Spleen (tissue), 11 donors: ENCODE measurements around the gene STK39. TPM values are rescaled to one million over a fixed set of nuclear protein-coding genes. Genes with fewer than 3 reads are reported as not detected.

ENCODE experiments used
- DNase-seq: peaks from one replicate; pipeline ENCODE4 v3.0.0-alpha.2; 2020
- H3K27ac ChIP-seq, 8 donors: fragments of 200-600 bp; sonication (generic) in 7 of 8; 1 replicate in 4 of 8; 2 replicates in 4 of 8; pipeline versions ENCODE4 v1.5.0 to v1.8.0; 2016 to 2021; ENCODE audit warnings: inconsistent platforms in 4 of 8, mild to moderate bottlenecking in 4 of 8, moderate library complexity in 1 of 8
- H3K27me3 ChIP-seq, 7 donors: fragments of 200-600 bp; sonication (generic) in 6 of 7; replicated peaks in 1 of 7; 1 replicate in 4 of 7; 2 replicates in 3 of 7; pipeline versions ENCODE4 v1.5.0 to v1.8.0; 2016 to 2021; ENCODE audit warnings: inconsistent platforms in 3 of 7, mild to moderate bottlenecking in 1 of 7
- H3K36me3 ChIP-seq, 6 donors: fragments of 200-600 bp; sonication (generic) in 5 of 6; 1 replicate in 4 of 6; 2 replicates in 2 of 6; pipeline versions ENCODE4 v1.5.0 to v1.8.0; 2016 to 2021; ENCODE audit warnings: inconsistent platforms in 2 of 6
- H3K4me1 ChIP-seq, 6 donors: fragments of 200-600 bp; sonication (generic) in 5 of 6; 1 replicate in 3 of 6; 2 replicates in 3 of 6; pipeline versions ENCODE4 v1.5.0 to v1.8.0; 2016 to 2021; ENCODE audit warnings: inconsistent platforms in 3 of 6
- H3K4me3 ChIP-seq, 8 donors: fragments of 200-600 bp; sonication (generic) in 7 of 8; 1 replicate in 4 of 8; 2 replicates in 4 of 8; pipeline versions ENCODE4 v1.5.0 to v1.8.0; 2016 to 2021; ENCODE audit warnings: inconsistent platforms in 4 of 8, mild to moderate bottlenecking in 4 of 8, moderate library complexity in 2 of 8
- H3K9me3 ChIP-seq, 8 donors: fragments of 200-600 bp; sonication (generic) in 7 of 8; 1 replicate in 4 of 8; 2 replicates in 4 of 8; pipeline versions ENCODE4 v1.5.0 to v1.8.0; 2016 to 2021; ENCODE audit warnings: inconsistent platforms in 4 of 8
- CTCF ChIP-seq, 11 experiments: fragments of 200-600 bp in 7 of 11; fragments of 450-650 bp in 4 of 11; sonication (generic) in 4 of 11; IDR thresholded peaks in 8 of 11; conservative IDR thresholded peaks in 3 of 11; 1 replicate in 7 of 11; 2 replicates in 4 of 11; pipeline versions ENCODE4 v1.4.0 to v1.8.0; 2016 to 2021; ENCODE audit warnings: antibody characterized with exemption in 11 of 11, inconsistent platforms in 4 of 11, mild to moderate bottlenecking in 1 of 11
- POLR2A ChIP-seq, 3 donors: fragments of 450-650 bp; IDR thresholded peaks; one replicate each; pipeline ENCODE4 v1.5.1; 2017; ENCODE audit warnings: antibody characterized with exemption in 3 of 3, mild to moderate bottlenecking in 1 of 3
- POLR2AphosphoS5 ChIP-seq, 3 donors: sonication (generic); formaldehyde crosslinking; IDR thresholded peaks; one replicate each; pipeline ENCODE4 v1.5.1; 2017; ENCODE audit warnings: antibody characterized with exemption in 3 of 3
- WGBS, 5 donors: extraction: QIAGEN DNeasy Blood & Tissue Kit in 3 of 5; methylation state at CpG; one replicate each; pipeline versions ENCODE4 v1.1.5 to v1.1.7; 2013 to 2018; 5-methylcytosine and 5-hydroxymethylcytosine counted together
- intact Hi-C: fragments of 100-400 bp; cut with DNase I; formaldehyde crosslinking; loops from one replicate; pipeline ENCODE4 v1.15.0; 2023; ENCODE audit warnings: low total_unique reads
- polyA plus RNA-seq, 3 donors: library from polyadenylated mRNA; stranded (reverse); fragments of 200-250 nt; gene quantifications; one replicate each; pipeline ENCODE4 v1.2.1, GENCODE V29; 2013
- total RNA-seq, 7 donors: library from RNA; depleted of rRNA in 3 of 7; stranded (reverse); fragments of >200 nt in 3 of 7; fragmentation: NEBNext Ultra II Directional in 4 of 7; extraction: Animal tissue kit (Norgen Biotek cat#: 25700) in 4 of 7; gene quantifications; one replicate each; pipeline versions ENCODE4 v1.1.0 to v1.2.1, GENCODE V29; 2016 to 2021
- donor health status: healthy with polysubstance abuse.
- donor health status: DM: no; HTN: no; CAD: no; lungs with moderate emphysema.
- donor health status: DM: no; HTN: no; CAD: no.
- donor health status: Bipolar disorder and iron deficiency.
- donor health status: healthy.
- donor health status: DM: no; HTN: no; CAD: no.
- donor health status: DM: yes; HTN: yes; CAD: no.

STK39 gene
- total and polyA plus RNA-seq, 10 donors, result 8.6 to 17.8 (median 11.0) TPM

GRCh38 chr2:167963899-167964649 is 283.3 kb downstream of the STK39 start:
- peaks cover 0 to 33% (median 0%) of the 10 kb centered on the region in 6 donors for H3K36me3 ChIP-seq
- H3K4me3 ChIP-seq, result no peak overlapping the region
- H3K27ac ChIP-seq, result no peak overlapping the region
- 96 to 97% (median 97%) methylated on average over 9 of the region's 9 CpGs for WGBS, 5 donors
- no peaks in the 10 kb centered on the region for H3K4me1 ChIP-seq
- no peak for DNase-seq
- no peaks in the 10 kb centered on the region for H3K9me3 ChIP-seq
- intact Hi-C loops, result loop anchor here (10.0 kb wide), 1 partner anchor 161 kb away; no protein-coding TSS in a partner anchor
- no peaks in the 10 kb centered on the region for H3K27me3 ChIP-seq
- TF ChIP-seq POLR2A (IDR thresholded peaks at IDR 0.05), result no peak
- TF ChIP-seq POLR2AphosphoS5 (IDR thresholded peaks at IDR 0.05), result no peak
- TF ChIP-seq CTCF (IDR thresholded peaks at IDR 0.05 in 8 of 11, conservative IDR thresholded peaks at IDR 0.05 in 3 of 11), result no peak

- WGBS, 5 donors, result 83 to 90% (median 85%) methylated on average over 10 of the region's 10 CpGs
- no peaks in the 10 kb centered on the region for H3K27me3 ChIP-seq
- DNase-seq, result no peak
- H3K9me3 ChIP-seq, result no peaks in the 10 kb centered on the region
- H3K36me3 ChIP-seq, result peaks cover 0 to 33% (median 0%) of the 10 kb centered on the region in 6 donors
- intact Hi-C loops, result loop anchor here (10.0 kb wide), 1 partner anchor 162 kb away; no protein-coding TSS in a partner anchor
- TF ChIP-seq POLR2A (IDR thresholded peaks at IDR 0.05) (no peak), POLR2AphosphoS5 (IDR thresholded peaks at IDR 0.05) (no peak), CTCF (IDR thresholded peaks at IDR 0.05 in 8 of 11, conservative IDR thresholded peaks at IDR 0.05 in 3 of 11) (no peak)
- no peaks in the 10 kb centered on the region for H3K4me1 ChIP-seq
- no peak overlapping the region for H3K4me3 ChIP-seq
- no peak overlapping the region for H3K27ac ChIP-seq
Observed at GRCh38 chr2:167962436-167963226, 284.8 kb downstream of the STK39 start.

DNA sequence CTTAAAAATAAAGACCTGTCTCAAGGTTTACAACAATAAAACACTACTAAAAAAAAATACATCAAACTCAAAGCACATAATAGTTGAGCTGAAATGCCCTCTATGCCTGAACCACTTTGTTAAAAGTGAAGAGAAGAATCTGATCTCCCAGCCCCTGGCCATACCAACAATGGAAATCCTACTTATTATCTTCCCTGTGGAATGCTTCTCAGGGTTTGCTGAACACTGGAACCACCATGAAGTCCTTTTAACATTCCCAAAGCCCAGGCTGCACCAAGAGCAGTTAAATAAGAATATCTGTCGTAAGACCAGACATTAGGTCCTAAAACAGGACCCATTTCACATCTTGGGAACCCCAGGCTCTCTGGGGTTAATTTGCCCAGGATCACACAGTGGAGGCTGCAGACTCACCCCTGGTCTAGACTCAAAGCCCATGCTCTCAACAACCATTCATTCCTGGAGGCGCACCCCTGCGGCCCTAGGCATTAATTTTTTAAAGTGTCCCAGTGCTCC is 285.8 kb downstream of the STK39 start:
- intact Hi-C loops, result loop anchor here (10.0 kb wide), 1 partner anchor 163 kb away; no protein-coding TSS in a partner anchor
- TF ChIP-seq POLR2A (IDR thresholded peaks at IDR 0.05), result no peak
- no peaks in the 10 kb centered on the region for H3K9me3 ChIP-seq
- no peak overlapping the region for H3K4me3 ChIP-seq
- H3K27ac ChIP-seq, result no peak overlapping the region
- H3K4me1 ChIP-seq, result no peaks in the 10 kb centered on the region
- H3K27me3 ChIP-seq, result no peaks in the 10 kb centered on the region
- peaks cover 0 to 33% (median 0%) of the 10 kb centered on the region in 6 donors for H3K36me3 ChIP-seq
- DNase-seq, result no peak
- WGBS, 5 donors, result 93 to 100% (median 97%) methylated on average over 3 of the region's 3 CpGs

GRCh38 chr2:167960089-167960747 is 287.2 kb downstream of the STK39 start:
- H3K36me3 ChIP-seq, result peaks cover 0 to 38% (median 0%) of the 10 kb centered on the region in 6 donors
- H3K27ac ChIP-seq, result no peak overlapping the region
- intact Hi-C loops, result loop anchor here (10.0 kb wide), 1 partner anchor 165 kb away; no protein-coding TSS in a partner anchor
- TF ChIP-seq POLR2AphosphoS5 (IDR thresholded peaks at IDR 0.05), result no peak
- TF ChIP-seq POLR2A (IDR thresholded peaks at IDR 0.05), result no peak
- TF ChIP-seq CTCF (IDR thresholded peaks at IDR 0.05 in 8 of 11, conservative IDR thresholded peaks at IDR 0.05 in 3 of 11), result no peak
- H3K4me3 ChIP-seq, result no peak overlapping the region
- 91 to 95% (median 93%) methylated on average over 9 of the region's 9 CpGs for WGBS, 5 donors
- no peaks in the 10 kb centered on the region for H3K27me3 ChIP-seq
- no peaks in the 10 kb centered on the region for H3K9me3 ChIP-seq
- H3K4me1 ChIP-seq, result no peaks in the 10 kb centered on the region
- no peak for DNase-seq
